Epithelial cell of proximal tubule (primary cell): ENCODE results near the gene EVI5L. TPM values are rescaled to one million over a fixed set of nuclear protein-coding genes. Genes with fewer than 3 reads are reported as not detected.

ENCODE experiments used
- DNase-seq: peaks from one replicate; pipeline ENCODE4 v3.0.0-alpha.2; 2011; ENCODE audit warnings: low read depth
- H3K4me3 ChIP-seq: 2 replicates; pipeline ENCODE4 v1.5.1; 2011; ENCODE audit warnings: low read depth, mild to moderate bottlenecking, low read length
- total RNA-seq: library from RNA; depleted of rRNA; stranded (reverse); fragments of >200 nt; gene quantifications from 2 replicates; pipeline ENCODE4 v1.2.3, GENCODE V29; 2015
- TF ChIP-seq, protein P1 (sequence below): conservative IDR thresholded peaks from 2 replicates; pipeline ENCODE4 v1.5.1; 2012; ENCODE audit warnings: low read depth, mild to moderate bottlenecking, low read length

EVI5L gene
- total RNA-seq, 1 donor from 2014 or later, result 9.3 TPM

DNA sequence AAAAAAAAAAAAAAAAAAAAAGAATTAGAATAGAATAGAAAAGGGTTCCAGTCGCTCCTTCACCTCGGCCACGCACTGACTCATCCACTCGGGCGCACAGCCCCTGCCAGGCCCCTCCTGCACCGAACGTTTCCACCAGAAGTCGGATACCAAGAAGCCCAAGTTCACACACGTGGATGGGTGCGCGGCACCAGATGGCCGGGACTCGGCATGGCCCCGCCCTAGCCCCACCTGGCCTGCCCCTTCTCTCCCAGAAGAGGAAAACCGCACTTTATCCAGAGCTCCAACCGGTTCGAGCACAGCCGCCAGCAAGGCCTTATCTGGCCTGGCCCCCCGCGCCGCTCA is 38.3 kb downstream of the EVI5L start:
- H3K4me3 ChIP-seq, result no peak overlapping the region
- DNase-seq, result no peak
- TF ChIP-seq, protein P1, sequence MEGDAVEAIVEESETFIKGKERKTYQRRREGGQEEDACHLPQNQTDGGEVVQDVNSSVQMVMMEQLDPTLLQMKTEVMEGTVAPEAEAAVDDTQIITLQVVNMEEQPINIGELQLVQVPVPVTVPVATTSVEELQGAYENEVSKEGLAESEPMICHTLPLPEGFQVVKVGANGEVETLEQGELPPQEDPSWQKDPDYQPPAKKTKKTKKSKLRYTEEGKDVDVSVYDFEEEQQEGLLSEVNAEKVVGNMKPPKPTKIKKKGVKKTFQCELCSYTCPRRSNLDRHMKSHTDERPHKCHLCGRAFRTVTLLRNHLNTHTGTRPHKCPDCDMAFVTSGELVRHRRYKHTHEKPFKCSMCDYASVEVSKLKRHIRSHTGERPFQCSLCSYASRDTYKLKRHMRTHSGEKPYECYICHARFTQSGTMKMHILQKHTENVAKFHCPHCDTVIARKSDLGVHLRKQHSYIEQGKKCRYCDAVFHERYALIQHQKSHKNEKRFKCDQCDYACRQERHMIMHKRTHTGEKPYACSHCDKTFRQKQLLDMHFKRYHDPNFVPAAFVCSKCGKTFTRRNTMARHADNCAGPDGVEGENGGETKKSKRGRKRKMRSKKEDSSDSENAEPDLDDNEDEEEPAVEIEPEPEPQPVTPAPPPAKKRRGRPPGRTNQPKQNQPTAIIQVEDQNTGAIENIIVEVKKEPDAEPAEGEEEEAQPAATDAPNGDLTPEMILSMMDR, result no peak

- no peak for DNase-seq
- TF ChIP-seq, protein P1, result peak; percentile 59
- H3K4me3 ChIP-seq, result peak overlapping the region; percentile 48
Measured at GRCh38 chr19:7868671-7869452, 38.8 kb downstream of the EVI5L start.

DNA sequence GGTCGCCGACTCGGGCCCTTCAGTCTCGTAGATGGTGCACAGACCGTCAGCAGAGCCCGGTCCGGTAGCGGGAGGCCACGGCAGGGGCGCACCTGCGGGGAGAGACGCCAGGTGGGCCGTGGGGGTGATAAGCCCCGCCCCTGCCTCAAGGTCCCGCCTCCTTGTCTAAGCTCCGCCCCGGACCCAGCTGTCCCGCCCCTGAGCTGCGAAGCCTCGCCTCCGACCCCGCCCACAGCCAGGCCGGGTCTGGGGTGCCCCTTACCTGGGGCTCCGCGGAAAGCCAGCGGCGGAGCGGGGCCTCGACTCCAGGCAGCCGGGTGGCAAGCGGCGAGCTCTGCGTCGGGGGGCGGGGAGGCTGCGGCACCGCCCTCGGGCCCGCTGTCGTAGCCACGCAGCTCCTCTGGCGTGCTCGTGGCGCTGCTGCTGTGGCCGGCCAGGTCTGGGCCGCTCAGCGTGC is 39.5 kb downstream of the EVI5L start:
- DNase-seq, result no peak
- H3K4me3 ChIP-seq, result peak overlapping the region; percentile 37
- TF ChIP-seq, protein P1, result no peak

GRCh38 chr19:7869910-7870511 is 40.0 kb downstream of the EVI5L start:
- no peak overlapping the region for H3K4me3 ChIP-seq
- TF ChIP-seq, protein P1, result no peak
- no peak for DNase-seq

GRCh38 chr19:7870571-7871436 is 40.8 kb downstream of the EVI5L start:
- DNase-seq, result no peak
- H3K4me3 ChIP-seq, result no peak overlapping the region
- TF ChIP-seq, protein P1, result no peak

DNA sequence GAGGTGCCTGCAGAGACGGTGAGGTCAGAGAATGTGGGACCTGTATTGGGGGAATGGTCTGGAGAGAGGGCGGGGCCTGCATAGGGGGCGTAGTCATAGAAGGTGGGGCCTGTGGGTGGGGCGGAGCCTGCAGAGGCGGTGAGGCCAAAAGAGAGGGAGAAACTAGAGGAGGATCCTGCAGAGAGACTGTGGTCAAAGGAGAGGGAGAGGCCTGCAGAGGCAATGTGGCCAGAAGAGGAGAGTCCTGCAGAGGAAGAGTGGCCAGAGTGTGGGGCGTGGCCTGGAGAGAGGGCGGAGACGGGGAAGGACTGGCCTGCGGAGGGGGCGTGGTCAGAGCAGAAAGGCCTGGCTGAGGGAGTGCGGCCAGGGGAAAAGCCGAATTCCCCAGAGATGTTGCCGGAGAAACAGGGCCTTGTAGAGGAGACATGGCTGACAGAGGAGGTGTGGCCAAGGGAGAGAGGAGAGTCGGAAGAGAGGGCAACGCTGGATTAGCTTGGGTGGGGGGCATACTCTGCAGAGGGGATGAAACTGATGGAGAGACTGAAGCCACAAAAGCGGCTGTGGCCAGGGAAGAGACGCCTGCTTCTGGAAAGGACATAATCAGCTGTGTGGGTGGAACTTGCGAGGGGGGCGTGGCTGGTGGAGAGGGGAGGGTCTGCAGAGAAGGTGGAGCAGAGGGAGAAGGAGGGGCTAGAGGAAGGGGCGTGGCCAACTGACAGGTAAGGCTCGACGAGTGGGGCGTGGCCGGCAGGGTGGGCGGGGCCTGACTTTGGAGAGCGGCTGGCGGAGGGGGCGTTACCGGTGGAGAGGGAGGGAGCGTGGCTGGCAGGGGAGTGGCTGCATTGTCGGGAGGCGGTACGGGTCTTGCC is 41.7 kb downstream of the EVI5L start:
- TF ChIP-seq, protein P1, result no peak
- peak overlapping the region; percentile 31 for H3K4me3 ChIP-seq
- DNase-seq, result no peak
